ENCODE results near the gene EFCC1. TPM values are rescaled to one million over a fixed set of nuclear protein-coding genes. Genes with fewer than 3 reads are reported as not detected.

The EFCC1 gene
- total RNA-seq, 2 donors from 2014 or later = 0.31 to 0.93 TPM

- no peak for TF ChIP-seq CTCF (conservative IDR thresholded peaks at IDR 0.05)
- Histone ChIP-seq H3K4me1 (ENCODE audit: control insufficient read depth, insufficient read depth, low read length) (no peaks in the 10 kb centered on the region), H3K27me3 (ENCODE audit: control insufficient read depth, insufficient read depth, low read length, poor library complexity, severe bottlenecking) (peaks cover 24% of the 10 kb centered on the region), H3K27ac (ENCODE audit: low read depth, low read length) (peak overlapping the region; percentile 16), H3K4me3 (ENCODE audit: low read length) (no peak overlapping the region), H3K9ac (ENCODE audit: extremely low read depth, low read length, poor library complexity, severe bottlenecking) (no peak overlapping the region), H3K9me3 (ENCODE audit: control insufficient read depth, low read length) (peaks cover 4% of the 10 kb centered on the region), H3K36me3 (ENCODE audit: control insufficient read depth, insufficient read depth, low read length) (no peaks in the 10 kb centered on the region)
- peak; percentile 48 for DNase-seq
- 91 to 94% methylated on average over 5 to 8 of the region's 8 CpGs for WGBS, 2 experiments (ENCODE audit: insufficient coverage in 1 of 2, insufficient read length in 1 of 2)
- Mint-ChIP-seq H3K4me3 (no peak overlapping the region), H3K4me1 (no peaks in the 10 kb centered on the region), H3K27me3 (ENCODE audit: insufficient read depth) (peaks cover 64% of the 10 kb centered on the region), H3K36me3 (ENCODE audit: low read depth) (no peaks in the 10 kb centered on the region), H3K27ac (no peak overlapping the region), H3K9me3 (peaks cover 16% of the 10 kb centered on the region)
These were observed 24.8 kb downstream of the EFCC1 start for GRCh38 chr3:129025691-129026435.

- Mint-ChIP-seq H3K4me3 (no peak overlapping the region), H3K4me1 (no peaks in the 10 kb centered on the region), H3K36me3 (ENCODE audit: low read depth) (no peaks in the 10 kb centered on the region), H3K9me3 (peaks cover 16% of the 10 kb centered on the region), H3K27ac (no peak overlapping the region), H3K27me3 (ENCODE audit: insufficient read depth) (peaks cover 59% of the 10 kb centered on the region)
- H3K36me3 ChIP-seq (ENCODE audit: control insufficient read depth, insufficient read depth, low read length) = no peaks in the 10 kb centered on the region
- H3K27me3 ChIP-seq (ENCODE audit: control insufficient read depth, insufficient read depth, low read length, poor library complexity, severe bottlenecking) = peaks cover 24% of the 10 kb centered on the region
- H3K4me1 ChIP-seq (ENCODE audit: control insufficient read depth, insufficient read depth, low read length) = no peaks in the 10 kb centered on the region
- peak overlapping the region; percentile 3 for H3K4me3 ChIP-seq (ENCODE audit: low read length)
- peaks cover 4% of the 10 kb centered on the region for H3K9me3 ChIP-seq (ENCODE audit: control insufficient read depth, low read length)
- peak; percentile 94 for DNase-seq
- H3K9ac ChIP-seq (ENCODE audit: extremely low read depth, low read length, poor library complexity, severe bottlenecking) = no peak overlapping the region
- WGBS, 2 experiments (ENCODE audit: insufficient coverage in 1 of 2, insufficient read length in 1 of 2) = 24 to 36% methylated on average over 23 to 54 of the region's 54 CpGs
- peak overlapping the region; percentile 16 for H3K27ac ChIP-seq (ENCODE audit: low read depth, low read length)
- TF ChIP-seq CTCF (conservative IDR thresholded peaks at IDR 0.05) = peak; percentile 61
These were observed 25.8 kb downstream of the EFCC1 start for GRCh38 chr3:129026728-129027543.

- no peaks in the 10 kb centered on the region for H3K36me3 Mint-ChIP-seq (ENCODE audit: low read depth)
- no peak overlapping the region for H3K4me3 Mint-ChIP-seq
- 84 to 93% methylated on average over 15 of the region's 15 CpGs for WGBS, 2 experiments (ENCODE audit: insufficient coverage in 1 of 2, insufficient read length in 1 of 2)
- H3K36me3 ChIP-seq (ENCODE audit: control insufficient read depth, insufficient read depth, low read length) = no peaks in the 10 kb centered on the region
- no peak overlapping the region for H3K4me3 ChIP-seq (ENCODE audit: low read length)
- H3K9me3 ChIP-seq (ENCODE audit: control insufficient read depth, low read length) = peaks cover 4% of the 10 kb centered on the region
- H3K4me1 ChIP-seq (ENCODE audit: control insufficient read depth, insufficient read depth, low read length) = no peaks in the 10 kb centered on the region
- H3K9me3 Mint-ChIP-seq = peaks cover 16% of the 10 kb centered on the region
- no peak overlapping the region for H3K9ac ChIP-seq (ENCODE audit: extremely low read depth, low read length, poor library complexity, severe bottlenecking)
- no peak for DNase-seq
- H3K27me3 Mint-ChIP-seq (ENCODE audit: insufficient read depth) = peaks cover 56% of the 10 kb centered on the region
- H3K27me3 ChIP-seq (ENCODE audit: control insufficient read depth, insufficient read depth, low read length, poor library complexity, severe bottlenecking) = peaks cover 24% of the 10 kb centered on the region
- no peak overlapping the region for H3K27ac ChIP-seq (ENCODE audit: low read depth, low read length)
- no peak for TF ChIP-seq CTCF (conservative IDR thresholded peaks at IDR 0.05)
- no peak overlapping the region for H3K27ac Mint-ChIP-seq
- no peaks in the 10 kb centered on the region for H3K4me1 Mint-ChIP-seq
These were observed 26.4 kb downstream of the EFCC1 start for GRCh38 chr3:129027544-129027880.

Measured in endodermal cell (in vitro differentiated cells).